Neuronal stem cell (in vitro differentiated cells): ENCODE results near the gene OFD1.

ENCODE experiments used
- DNase-seq: peaks from one replicate; pipeline ENCODE4 v3.0.0-alpha.2; 2013; ENCODE audit warnings: low spot score
- H2AFZ ChIP-seq: one replicate; pipeline ENCODE4 v1.6.1; 2013; ENCODE audit warnings: mild to moderate bottlenecking, low read length, inconsistent platforms
- H2AK5ac ChIP-seq: 2 replicates; pipeline ENCODE4 v1.6.1; 2013; ENCODE audit warnings: low read depth, mild to moderate bottlenecking, inconsistent platforms, low read length, moderate library complexity, mixed read lengths
- H2BK120ac ChIP-seq: 2 replicates; pipeline ENCODE4 v1.6.1; 2013; ENCODE audit warnings: low read depth, mild to moderate bottlenecking, inconsistent platforms, low read length, moderate library complexity, mixed read lengths
- H2BK12ac ChIP-seq: one replicate; pipeline ENCODE4 v1.6.1; 2013; ENCODE audit warnings: low read length, inconsistent platforms
- H2BK15ac ChIP-seq: 2 replicates; pipeline ENCODE4 v1.6.1; 2013; ENCODE audit warnings: mild to moderate bottlenecking, low read length, inconsistent platforms, mixed read lengths
- H2BK5ac ChIP-seq: one replicate; pipeline ENCODE4 v1.6.1; 2013; ENCODE audit warnings: inconsistent platforms, mild to moderate bottlenecking, low read length, moderate library complexity
- H3K14ac ChIP-seq: one replicate; pipeline ENCODE4 v1.6.1; 2013; ENCODE audit warnings: low read length, inconsistent platforms
- H3K18ac ChIP-seq: 2 replicates; pipeline ENCODE4 v1.6.1; 2013; ENCODE audit warnings: low read length, inconsistent platforms
- H3K23ac ChIP-seq: 2 replicates; pipeline ENCODE4 v1.6.1; 2013; ENCODE audit warnings: low read depth, mild to moderate bottlenecking, mixed read lengths, low read length, inconsistent platforms; ENCODE audit not compliant: poor library complexity
- H3K27ac ChIP-seq: replicated peaks from 3 replicates; pipeline ENCODE4 v1.5.1; 2013; ENCODE audit warnings: low read length, inconsistent platforms
- H3K27me3 ChIP-seq, 3 experiments: 2 replicates each; pipeline ENCODE4 v1.6.1; 2013; ENCODE audit warnings: low read length in 3 of 3, mild to moderate bottlenecking in 2 of 3, inconsistent platforms in 1 of 3, low read depth in 1 of 3, mixed read lengths in 1 of 3, moderate library complexity in 1 of 3; ENCODE audit not compliant: control insufficient read depth in 3 of 3, insufficient read depth in 3 of 3
- H3K36me3 ChIP-seq, 2 donors: replicated peaks in 1 of 2; 2 replicates each; pipeline ENCODE4 v1.6.1; 2013; ENCODE audit warnings: low read length in 2 of 2; ENCODE audit not compliant: control insufficient read depth in 2 of 2, insufficient read depth in 2 of 2
- H3K4ac ChIP-seq: 2 replicates; pipeline ENCODE4 v1.6.1; 2013; ENCODE audit warnings: inconsistent platforms, mild to moderate bottlenecking, low read length, moderate library complexity
- H3K4me1 ChIP-seq, 2 donors: 1 replicate in 1 of 2; 2 replicates in 1 of 2; pipeline ENCODE4 v1.6.1; 2013; ENCODE audit warnings: low read length in 2 of 2, low read depth in 1 of 2; ENCODE audit not compliant: control insufficient read depth in 2 of 2, insufficient read depth in 1 of 2
- H3K4me2 ChIP-seq: one replicate; pipeline ENCODE4 v1.6.1; 2013; ENCODE audit warnings: mild to moderate bottlenecking, low read length, inconsistent platforms; ENCODE audit not compliant: insufficient read depth, poor library complexity, severe bottlenecking
- H3K4me3 ChIP-seq, 2 donors: 2 replicates each; pipeline ENCODE4 v1.5.1; 2013; ENCODE audit warnings: low read length in 2 of 2, mild to moderate bottlenecking in 2 of 2, inconsistent platforms in 1 of 2, moderate library complexity in 1 of 2
- H3K79me1 ChIP-seq: one replicate; pipeline ENCODE4 v1.6.1; 2013; ENCODE audit warnings: low read depth, mild to moderate bottlenecking, inconsistent platforms, low read length, moderate library complexity
- H3K9ac ChIP-seq: one replicate; pipeline ENCODE4 v1.6.1; 2013; ENCODE audit warnings: mild to moderate bottlenecking, low read depth, low read length, inconsistent platforms; ENCODE audit not compliant: poor library complexity
- H3K9me3 ChIP-seq, 2 donors: replicated peaks in 1 of 2; 2 replicates each; pipeline versions ENCODE3 to v1.6.1; 2013; ENCODE audit warnings: low read length in 2 of 2, mild to moderate bottlenecking in 2 of 2, inconsistent platforms in 1 of 2, low read depth in 1 of 2, mixed read lengths in 1 of 2, moderate library complexity in 1 of 2; ENCODE audit not compliant: control insufficient read depth in 2 of 2, insufficient read depth in 1 of 2
- H4K8ac ChIP-seq: one replicate; pipeline ENCODE4 v1.6.1; 2013; ENCODE audit warnings: low read depth, mild to moderate bottlenecking, inconsistent platforms, low read length, moderate library complexity
- H4K91ac ChIP-seq: one replicate; pipeline ENCODE4 v1.6.1; 2013; ENCODE audit warnings: low read length, low read depth, mild to moderate bottlenecking, inconsistent platforms; ENCODE audit not compliant: poor library complexity
- WGBS, 2 donors: extraction: QIAGEN DNeasy Blood & Tissue Kit; methylation state at CpG; one replicate each; pipeline ENCODE4 v1.1.7; 2013; ENCODE audit warnings: missing lambda C conversion rate in 2 of 2, mixed read lengths in 1 of 2; ENCODE audit not compliant: insufficient read length in 2 of 2, insufficient replicate concordance in 1 of 2; ENCODE audit errors: extremely low coverage in 2 of 2; 5-methylcytosine and 5-hydroxymethylcytosine counted together

The OFD1 gene

DNA sequence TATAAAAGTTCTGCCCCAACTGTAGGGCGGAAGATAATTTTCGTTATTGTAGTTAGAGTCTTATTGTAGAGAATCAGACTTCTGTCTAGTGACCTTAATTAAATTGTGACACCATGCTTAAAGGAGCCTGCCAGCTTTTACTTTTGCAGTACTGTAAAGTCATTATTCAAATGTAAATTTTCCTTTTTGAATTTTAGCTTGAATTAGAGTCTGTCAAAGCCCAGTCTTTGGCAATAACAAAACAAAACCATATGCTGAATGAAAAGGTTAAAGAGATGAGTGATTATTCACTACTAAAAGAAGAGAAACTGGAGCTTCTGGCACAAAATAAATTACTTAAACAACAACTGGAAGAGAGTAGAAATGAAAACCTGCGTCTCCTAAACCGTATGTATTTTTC is 21.8 kb downstream of the OFD1 start:
- H3K36me3 ChIP-seq: peaks cover 3 to 85% of the 10 kb centered on the region in 2 donors

DNA sequence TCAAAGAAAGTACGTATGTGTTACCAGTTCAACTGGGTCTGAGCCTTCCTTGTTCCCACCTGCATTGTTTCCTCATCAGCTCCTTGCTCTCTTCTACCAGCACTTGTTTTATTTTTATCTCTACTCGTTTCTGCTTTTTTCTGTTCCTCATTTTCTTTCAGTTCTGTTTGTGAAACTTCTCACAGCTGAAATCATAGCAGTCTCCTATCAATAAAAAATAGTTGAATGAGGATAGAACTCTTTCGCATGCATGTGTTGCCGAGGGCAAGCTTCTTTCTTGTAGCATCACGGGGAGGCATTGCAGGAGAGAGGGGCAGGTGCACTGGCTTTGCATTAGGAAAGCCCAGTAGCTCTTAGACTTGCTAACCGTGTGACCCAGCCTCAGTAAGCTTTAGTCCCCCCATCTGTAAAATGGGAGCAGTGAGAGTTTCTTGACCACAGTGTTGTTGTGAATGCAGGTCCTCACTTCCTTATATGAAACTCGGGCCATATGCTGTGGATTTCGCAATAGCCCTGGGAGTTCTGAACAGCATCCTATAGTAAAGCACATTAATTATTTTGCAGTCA is 24.7 kb downstream of the OFD1 start:
- no peak overlapping the region for H3K4me2 ChIP-seq
- H4K8ac ChIP-seq: no peak overlapping the region
- no peak overlapping the region for H2AK5ac ChIP-seq
- H3K18ac ChIP-seq: no peak overlapping the region
- WGBS, 2 donors: no CpG with 5 or more reads among the region's 8 CpGs
- no peak overlapping the region for H2AFZ ChIP-seq
- H3K4me1 ChIP-seq: peaks cover 1 to 5% of the 10 kb centered on the region in 2 donors
- no peak for DNase-seq
- no peaks in the 10 kb centered on the region for H3K27me3 ChIP-seq
- H3K9ac ChIP-seq: no peak overlapping the region
- H3K23ac ChIP-seq: no peak overlapping the region
- H3K79me1 ChIP-seq: no peaks in the 10 kb centered on the region
- no peak overlapping the region for H3K4ac ChIP-seq
- no peak overlapping the region for H2BK120ac ChIP-seq
- H3K27ac ChIP-seq: no peak overlapping the region
- H3K4me3 ChIP-seq: no peak overlapping the region
- H4K91ac ChIP-seq: no peak overlapping the region
- peaks cover 3 to 87% of the 10 kb centered on the region in 2 donors for H3K36me3 ChIP-seq
- H3K14ac ChIP-seq: no peak overlapping the region
- H2BK12ac ChIP-seq: no peak overlapping the region
- no peak overlapping the region for H2BK15ac ChIP-seq
- H2BK5ac ChIP-seq: no peak overlapping the region
- no peaks in the 10 kb centered on the region for H3K9me3 ChIP-seq

More for the DNA sequence above, 21.8 kb downstream of the OFD1 start:
- Histone ChIP-seq H3K4ac (no peak overlapping the region), H4K91ac (no peak overlapping the region), H2BK15ac (no peak overlapping the region), H2AK5ac (no peak overlapping the region), H2BK120ac (no peak overlapping the region), H3K4me3 (no peak overlapping the region), H2AFZ (no peak overlapping the region), H3K4me2 (no peak overlapping the region), H3K27ac (no peak overlapping the region), H3K18ac (no peak overlapping the region), H3K4me1 (no peaks in the 10 kb centered on the region), H3K14ac (no peak overlapping the region), H3K79me1 (no peaks in the 10 kb centered on the region), H2BK5ac (no peak overlapping the region), H2BK12ac (no peak overlapping the region), H3K9ac (no peak overlapping the region), H4K8ac (no peak overlapping the region), H3K23ac (no peak overlapping the region), H3K27me3 (no peaks in the 10 kb centered on the region), H3K9me3 (no peaks in the 10 kb centered on the region)
- no CpG with 5 or more reads among the region's 4 CpGs for WGBS, 2 donors
- no peak for DNase-seq

DNA sequence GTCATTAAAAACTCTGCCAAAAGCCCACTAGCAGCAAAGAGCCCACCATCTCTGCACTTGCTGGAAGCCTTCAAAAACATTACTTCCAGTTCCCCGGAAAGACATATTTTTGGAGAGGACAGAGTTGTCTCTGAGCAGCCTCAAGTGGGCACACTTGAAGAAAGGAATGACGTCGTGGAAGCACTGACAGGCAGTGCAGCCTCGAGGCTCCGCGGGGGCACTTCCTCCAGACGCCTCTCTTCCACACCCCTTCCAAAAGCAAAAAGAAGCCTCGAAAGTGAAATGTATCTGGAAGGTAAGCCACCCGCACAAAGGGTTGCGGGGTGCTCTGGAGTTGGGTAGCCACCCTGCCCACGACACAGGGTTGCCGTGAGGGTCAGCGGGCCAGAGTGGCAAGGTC is 25.9 kb downstream of the OFD1 start:
- Histone ChIP-seq H3K9me3 (no peaks in the 10 kb centered on the region), H3K36me3 (peaks cover 3 to 88% of the 10 kb centered on the region in 2 donors), H3K4me3 (no peak overlapping the region), H4K8ac (no peak overlapping the region), H2BK12ac (no peak overlapping the region), H2AK5ac (no peak overlapping the region), H2BK120ac (no peak overlapping the region), H3K4ac (no peak overlapping the region), H3K27me3 (peaks cover 0 to 3% (median 0%) of the 10 kb centered on the region in 3 experiments), H2BK5ac (no peak overlapping the region), H3K14ac (no peak overlapping the region), H3K9ac (no peak overlapping the region), H3K23ac (no peak overlapping the region), H3K27ac (no peak overlapping the region), H3K18ac (no peak overlapping the region), H3K79me1 (no peaks in the 10 kb centered on the region), H4K91ac (no peak overlapping the region), H2BK15ac (no peak overlapping the region), H3K4me1 (peaks cover 2 to 6% of the 10 kb centered on the region in 2 donors), H3K4me2 (no peak overlapping the region), H2AFZ (no peak overlapping the region)
- WGBS, 2 donors: no CpG with 5 or more reads among the region's 13 CpGs
- no peak for DNase-seq

DNA sequence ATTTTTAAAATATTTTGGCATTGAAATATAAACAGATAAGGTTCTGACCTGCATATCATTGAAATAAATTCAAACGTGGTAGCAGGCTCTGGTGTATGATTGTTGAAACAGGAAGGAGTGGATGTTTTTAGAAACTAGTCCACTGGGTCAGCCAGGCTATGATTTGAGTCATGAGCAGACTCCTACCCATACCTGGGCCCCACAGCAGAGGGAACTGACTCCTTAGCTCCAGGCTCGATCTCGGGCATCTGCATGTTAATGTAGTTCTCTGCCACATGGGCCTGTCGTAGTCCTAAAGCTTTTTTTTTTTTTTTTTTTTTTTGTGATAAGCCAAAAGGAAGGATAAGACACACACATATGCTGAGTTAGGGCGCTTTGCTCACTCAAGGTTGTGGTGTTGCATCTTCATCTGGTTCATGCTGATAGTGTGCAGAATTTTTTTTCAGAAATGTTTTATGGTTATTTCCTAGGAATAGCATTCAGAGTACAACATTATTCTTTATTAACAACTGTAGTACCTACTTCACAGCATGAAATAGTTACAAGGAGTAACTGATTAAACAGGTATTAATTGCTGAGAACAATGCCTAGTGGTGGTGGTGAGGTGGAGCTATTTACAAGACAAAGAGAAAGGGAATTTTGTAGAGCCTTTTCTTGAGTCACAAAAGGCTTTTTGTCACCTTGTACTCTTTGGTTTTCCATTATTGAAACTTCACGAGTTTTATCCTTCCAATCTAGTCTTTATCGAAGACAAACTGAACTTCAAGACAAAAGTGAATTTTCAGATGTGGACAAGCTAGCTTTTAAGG is 27.3 kb downstream of the OFD1 start:
- no CpG with 5 or more reads among the region's 7 CpGs for WGBS, 2 donors
- Histone ChIP-seq H3K9me3 (no peaks in the 10 kb centered on the region), H3K9ac (no peak overlapping the region), H3K18ac (no peak overlapping the region), H2BK12ac (no peak overlapping the region), H3K23ac (no peak overlapping the region), H3K4me2 (no peak overlapping the region), H4K91ac (no peak overlapping the region), H2AK5ac (no peak overlapping the region), H4K8ac (no peak overlapping the region), H3K27me3 (peaks cover 0 to 3% (median 0%) of the 10 kb centered on the region in 3 experiments), H2BK120ac (no peak overlapping the region), H3K4me3 (no peak overlapping the region), H3K36me3 (peaks cover 7 to 89% of the 10 kb centered on the region in 2 donors), H3K27ac (no peak overlapping the region), H2BK5ac (no peak overlapping the region), H3K79me1 (peaks cover 3% of the 10 kb centered on the region), H2BK15ac (no peak overlapping the region), H3K4ac (no peak overlapping the region), H3K14ac (no peak overlapping the region), H2AFZ (no peak overlapping the region), H3K4me1 (peaks cover 2 to 6% of the 10 kb centered on the region in 2 donors)
- DNase-seq: no peak
